ES-I3 (cell line): ENCODE data around the gene FKRP.
"Not testable (repeated sequence)": the region's sequence is repeated elsewhere in the genome, so short reads cannot be mapped to it uniquely, and the experiment has no call there.

Experiments used
- H3K36me3 ChIP-seq: 2 replicates; pipeline ENCODE4 v1.6.1; 2013; ENCODE audit warnings: mild to moderate bottlenecking, low read length, control low read depth, moderate library complexity; ENCODE audit not compliant: insufficient read depth
- H3K4me1 ChIP-seq: 2 replicates; pipeline ENCODE4 v1.6.1; 2013; ENCODE audit warnings: mild to moderate bottlenecking, control low read depth, low read length; ENCODE audit not compliant: insufficient read depth
- H3K9ac ChIP-seq: 2 replicates; pipeline ENCODE4 v1.6.1; 2013; ENCODE audit warnings: low read depth, mild to moderate bottlenecking, low read length, moderate library complexity
- H3K9me3 ChIP-seq: 2 replicates; pipeline ENCODE4 v1.6.1; 2013; ENCODE audit warnings: mild to moderate bottlenecking, low read length, moderate library complexity; ENCODE audit not compliant: control insufficient read depth, insufficient read depth

Gene FKRP

GRCh38 chr19:46772170-46773017, 26.5 kb downstream of the FKRP start:
- Histone ChIP-seq H3K9ac (no peak overlapping the region), H3K36me3 (peaks cover 20% of the 10 kb centered on the region), H3K4me1 (no peaks in the 10 kb centered on the region), H3K9me3 (no peaks in the 10 kb centered on the region)

DNA sequence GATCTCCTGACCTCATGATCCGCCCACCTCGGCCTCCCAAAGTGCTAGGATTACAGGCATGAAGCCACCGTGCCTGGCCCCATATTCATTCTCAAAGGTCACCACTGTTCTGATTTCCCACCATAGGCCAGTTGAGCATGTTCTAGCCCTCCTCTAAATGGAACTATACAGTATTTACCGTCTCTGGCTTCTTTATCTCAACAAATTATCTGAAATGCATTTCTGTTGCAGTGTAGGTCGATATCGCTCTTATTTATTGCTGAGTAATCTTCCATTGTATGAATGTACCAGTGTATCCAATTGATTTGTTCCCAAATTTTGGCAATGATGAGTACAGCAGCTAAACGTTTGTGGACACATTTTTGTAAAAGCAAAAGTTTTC, 27.2 kb downstream of the FKRP start:
- Histone ChIP-seq H3K36me3 (peaks cover 20% of the 10 kb centered on the region), H3K9me3 (no peaks in the 10 kb centered on the region), H3K9ac (no peak overlapping the region)

DNA sequence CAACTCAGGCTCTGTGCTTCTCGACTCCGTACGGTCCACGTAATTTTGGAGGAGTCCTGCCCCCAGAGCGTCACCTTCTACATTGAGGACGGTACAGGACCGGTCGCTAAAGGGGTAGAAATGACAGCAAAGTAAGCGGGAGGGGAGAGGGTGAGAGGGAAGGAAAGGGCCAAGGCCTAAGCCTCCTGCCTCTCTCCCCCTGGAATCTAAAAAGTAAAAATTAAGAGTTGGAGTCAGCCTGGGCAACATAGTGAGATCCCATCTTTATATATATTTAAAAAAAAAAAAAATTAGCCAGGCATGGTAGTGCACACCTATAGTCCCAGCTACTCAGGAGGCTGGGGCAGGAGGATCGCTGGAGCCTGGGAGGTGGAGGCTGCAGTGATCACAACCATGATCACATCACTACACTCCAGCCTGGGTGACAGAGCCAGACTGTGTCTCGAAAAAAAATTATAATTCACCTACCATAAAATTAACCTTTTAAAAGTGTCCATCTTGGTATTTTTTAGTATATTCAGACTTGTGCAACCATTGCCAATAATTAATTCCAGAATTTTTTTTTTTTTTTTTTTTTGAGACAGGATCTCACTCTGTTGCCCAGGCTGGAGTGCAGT, 29.9 kb downstream of the FKRP start:
- Histone ChIP-seq H3K36me3 (peaks cover 23% of the 10 kb centered on the region), H3K4me1 (no peaks in the 10 kb centered on the region)

More for the DNA sequence above, 27.2 kb downstream of the FKRP start:
- no peaks in the 10 kb centered on the region for H3K4me1 ChIP-seq

DNA sequence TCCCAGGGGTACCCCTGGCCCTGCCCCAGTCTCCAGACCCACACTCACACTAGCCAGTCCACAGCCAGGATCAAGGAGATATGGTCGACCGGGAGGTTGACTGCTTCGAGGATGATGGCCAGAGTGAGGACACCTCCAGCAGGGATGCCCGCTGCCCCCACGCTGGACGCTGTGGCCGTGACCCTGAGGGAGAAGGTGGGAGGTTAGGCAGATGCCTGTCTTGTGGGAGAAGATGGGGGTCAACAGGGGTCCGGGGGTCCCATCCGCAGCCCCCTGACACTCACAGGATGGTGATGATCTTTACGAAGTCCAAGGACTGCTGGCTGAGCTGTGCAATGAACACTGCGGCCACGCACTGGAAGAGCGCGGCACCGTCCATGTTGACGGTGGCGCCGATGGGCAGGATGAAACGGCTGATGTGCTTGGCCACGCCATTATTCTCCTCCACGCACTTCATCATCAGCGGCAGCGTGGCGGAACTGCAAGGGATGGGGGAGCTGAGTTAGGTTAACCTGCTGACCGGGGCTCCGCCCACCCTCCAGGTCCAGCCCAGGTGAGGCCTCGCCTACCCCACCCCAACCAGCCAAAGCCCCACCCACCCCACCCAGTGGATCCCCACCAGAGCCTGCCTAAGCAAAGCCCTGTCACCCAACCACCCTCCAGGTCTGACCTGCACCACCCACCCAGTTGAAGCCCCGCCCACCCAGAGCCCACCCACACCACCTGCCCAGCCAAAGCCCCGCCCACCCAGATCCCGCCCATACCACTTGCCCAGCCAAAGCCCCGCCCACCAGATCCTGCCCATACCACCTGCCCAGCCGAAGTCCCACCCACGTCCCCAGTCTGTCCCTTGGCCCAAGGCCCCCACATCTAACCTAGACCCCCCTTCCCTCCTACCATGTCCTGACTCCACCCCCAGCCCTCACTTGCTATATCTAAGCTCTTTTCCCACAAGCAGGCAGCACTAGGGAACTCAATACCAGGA, 31.4 kb downstream of the FKRP start:
- Histone ChIP-seq H3K9me3 (no peaks in the 10 kb centered on the region), H3K9ac (no peak overlapping the region), H3K36me3 (peaks cover 27% of the 10 kb centered on the region), H3K4me1 (no peaks in the 10 kb centered on the region)

More for the DNA sequence above, 29.9 kb downstream of the FKRP start:
- Histone ChIP-seq H3K9me3 (no peaks in the 10 kb centered on the region), H3K9ac (no peak overlapping the region)

- not testable (repeated sequence) for H3K9ac ChIP-seq, H3K4me1 ChIP-seq, H3K9me3 ChIP-seq
- peaks cover 35% of the 10 kb centered on the region for H3K36me3 ChIP-seq
These were observed 32.2 kb downstream of the FKRP start for GRCh38 chr19:46777956-46778645.

- H3K36me3 ChIP-seq, result peaks cover 20% of the 10 kb centered on the region
- H3K9ac ChIP-seq, result no peak overlapping the region
- no peaks in the 10 kb centered on the region for H3K9me3 ChIP-seq
- peaks cover 9% of the 10 kb centered on the region for H3K4me1 ChIP-seq
These were observed 36.6 kb downstream of the FKRP start for GRCh38 chr19:46782355-46783019.

DNA sequence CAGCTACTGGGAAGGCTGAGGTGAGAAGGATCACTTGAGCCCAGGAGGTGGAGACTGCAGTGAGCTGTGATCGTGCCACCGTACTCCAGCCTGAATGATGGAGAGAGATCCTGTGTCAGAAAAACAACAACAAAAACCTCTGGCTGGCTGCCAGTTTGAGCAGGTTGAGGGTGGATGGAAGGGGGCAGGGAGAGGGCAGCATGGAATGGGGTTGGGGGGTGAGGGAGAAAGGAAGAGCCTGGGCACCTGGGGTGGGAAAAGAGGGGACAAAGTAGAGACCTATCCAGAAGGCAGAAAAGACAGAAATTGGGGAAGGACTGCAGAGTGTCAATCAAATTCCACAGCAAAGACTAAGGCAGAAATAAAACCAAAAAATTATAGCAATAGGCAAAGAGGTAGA, 37.8 kb downstream of the FKRP start:
- Histone ChIP-seq H3K9ac (peak overlapping the region; percentile 84), H3K36me3 (peaks cover 20% of the 10 kb centered on the region), H3K4me1 (peaks cover 9% of the 10 kb centered on the region), H3K9me3 (no peaks in the 10 kb centered on the region)

- H3K4me1 ChIP-seq, result peaks cover 16% of the 10 kb centered on the region
- H3K9ac ChIP-seq, result peak overlapping the region; percentile 84
- peaks cover 19% of the 10 kb centered on the region for H3K36me3 ChIP-seq
- no peaks in the 10 kb centered on the region for H3K9me3 ChIP-seq
These were observed 38.6 kb downstream of the FKRP start for GRCh38 chr19:46784262-46785053.

DNA sequence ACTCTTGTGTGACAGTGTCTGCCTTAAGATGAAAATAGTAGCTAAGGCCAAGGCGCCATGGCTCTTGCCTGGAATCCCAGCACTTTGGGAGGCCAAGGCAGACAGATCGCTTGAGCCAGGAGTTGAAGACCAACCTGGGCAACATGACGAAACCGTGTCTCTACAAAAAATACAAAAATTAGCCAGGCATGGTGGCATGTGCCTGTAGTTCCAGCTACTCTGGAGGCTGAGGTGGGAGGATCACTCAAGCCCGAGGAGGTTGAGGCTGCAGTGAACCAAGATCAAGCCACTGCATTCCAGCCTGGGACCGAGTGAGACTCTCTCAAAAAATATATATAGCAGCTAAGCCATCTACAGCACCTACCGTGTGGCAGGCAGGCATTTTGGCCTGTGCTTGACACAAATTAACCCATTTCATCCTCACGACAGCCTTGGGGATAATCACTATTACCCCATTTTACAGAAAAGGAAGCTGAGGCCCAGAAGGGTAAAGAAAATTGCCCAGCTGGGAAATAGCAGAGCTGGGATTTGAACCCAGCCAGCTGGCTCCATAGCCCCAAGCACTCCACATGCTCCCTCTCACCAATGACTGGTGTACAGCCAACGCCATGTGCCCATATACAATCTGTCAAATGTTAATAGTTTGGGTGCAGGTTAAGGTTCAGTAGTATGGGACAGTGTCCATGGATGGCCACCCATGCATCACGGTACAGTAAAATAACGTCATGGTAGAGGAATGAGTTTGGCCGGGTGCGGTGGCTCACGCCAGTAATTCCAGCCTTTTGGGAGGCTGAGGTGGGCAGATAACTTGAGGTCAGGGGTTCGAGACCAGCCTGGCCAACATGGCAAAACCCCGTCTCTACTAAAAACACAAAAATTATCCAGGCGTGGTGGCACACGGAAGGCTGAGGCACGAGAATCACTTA, 39.5 kb downstream of the FKRP start:
- Histone ChIP-seq H3K4me1 (peaks cover 16% of the 10 kb centered on the region), H3K9me3 (no peaks in the 10 kb centered on the region), H3K36me3 (peaks cover 18% of the 10 kb centered on the region), H3K9ac (peak overlapping the region; percentile 84)

DNA sequence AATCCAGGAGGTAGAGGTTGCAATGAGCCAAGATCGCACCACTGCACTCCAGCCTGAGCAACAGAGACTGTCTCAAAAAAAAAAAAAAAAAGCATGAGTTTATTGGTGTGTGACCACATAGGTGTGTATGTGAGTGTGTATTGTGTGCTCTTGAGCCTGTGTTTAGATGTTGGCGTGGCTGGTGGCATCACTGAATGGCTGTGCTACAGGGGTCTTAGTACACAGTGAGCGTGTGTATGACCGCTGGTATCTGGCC, 40.1 kb downstream of the FKRP start:
- Histone ChIP-seq H3K9ac (peak overlapping the region; percentile 84), H3K36me3 (peaks cover 15% of the 10 kb centered on the region), H3K9me3 (no peaks in the 10 kb centered on the region), H3K4me1 (peaks cover 16% of the 10 kb centered on the region)

DNA sequence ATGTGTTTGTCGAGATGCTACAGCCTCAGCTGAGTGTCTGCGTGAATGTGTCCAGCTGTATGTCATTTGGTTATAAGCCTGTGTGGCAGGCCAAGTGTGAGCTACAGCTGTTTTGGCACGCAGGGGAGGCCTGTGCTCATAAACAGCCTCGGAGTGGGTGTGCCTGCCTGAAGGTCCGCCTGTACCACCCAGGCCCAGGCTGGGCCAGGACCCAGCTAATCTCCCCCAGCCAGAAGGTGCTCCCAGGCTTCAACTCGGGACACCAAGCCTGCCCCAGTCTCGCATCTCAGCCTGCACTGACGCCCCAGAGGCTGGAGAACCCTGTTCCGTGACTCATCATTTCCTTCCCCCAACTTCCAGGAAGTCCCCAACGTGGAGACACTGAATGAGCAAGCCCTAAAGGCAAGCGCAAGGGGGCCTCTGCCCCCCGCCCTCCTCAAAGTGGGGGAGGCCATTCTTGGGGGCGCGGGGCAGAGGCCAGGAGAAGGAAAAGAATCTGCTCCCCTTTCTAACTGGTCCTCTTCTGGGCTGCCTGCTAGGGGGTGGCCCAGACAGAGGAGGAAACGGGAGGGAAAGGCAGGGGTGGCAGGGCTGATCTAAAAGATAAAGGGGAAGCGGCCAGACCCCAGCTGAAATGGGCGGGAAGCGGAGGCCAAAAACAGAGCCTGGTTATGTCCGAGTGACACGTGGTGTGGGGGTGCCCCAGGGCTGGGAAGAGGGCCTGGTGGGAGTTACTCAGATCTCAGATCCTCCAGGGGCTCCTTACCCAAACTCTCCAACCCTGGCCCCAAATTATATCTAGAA, 40.6 kb downstream of the FKRP start:
- Histone ChIP-seq H3K4me1 (peaks cover 16% of the 10 kb centered on the region), H3K9me3 (no peaks in the 10 kb centered on the region), H3K36me3 (peaks cover 12% of the 10 kb centered on the region), H3K9ac (peak overlapping the region; percentile 84)

GRCh38 chr19:46787040-46787330, 41.1 kb downstream of the FKRP start:
- Histone ChIP-seq H3K4me1 (peaks cover 16% of the 10 kb centered on the region), H3K9ac (peak overlapping the region; percentile 84), H3K36me3 (peaks cover 12% of the 10 kb centered on the region), H3K9me3 (no peaks in the 10 kb centered on the region)
